ENCODE measurements around the gene MRNIP. TPM values are rescaled to one million over a fixed set of nuclear protein-coding genes. Genes with fewer than 3 reads are reported as not detected.
A peak's percentile ranks its signal among the peaks of the same experiment; 100 is the strongest.
"Not testable (repeated sequence)": the region's sequence is repeated elsewhere in the genome, so short reads cannot be mapped to it uniquely, and the experiment has no call there.

MRNIP gene
- total and polyA plus RNA-seq, 2 experiments from 2014 or later: 28.8 to 57.5 TPM

DNA sequence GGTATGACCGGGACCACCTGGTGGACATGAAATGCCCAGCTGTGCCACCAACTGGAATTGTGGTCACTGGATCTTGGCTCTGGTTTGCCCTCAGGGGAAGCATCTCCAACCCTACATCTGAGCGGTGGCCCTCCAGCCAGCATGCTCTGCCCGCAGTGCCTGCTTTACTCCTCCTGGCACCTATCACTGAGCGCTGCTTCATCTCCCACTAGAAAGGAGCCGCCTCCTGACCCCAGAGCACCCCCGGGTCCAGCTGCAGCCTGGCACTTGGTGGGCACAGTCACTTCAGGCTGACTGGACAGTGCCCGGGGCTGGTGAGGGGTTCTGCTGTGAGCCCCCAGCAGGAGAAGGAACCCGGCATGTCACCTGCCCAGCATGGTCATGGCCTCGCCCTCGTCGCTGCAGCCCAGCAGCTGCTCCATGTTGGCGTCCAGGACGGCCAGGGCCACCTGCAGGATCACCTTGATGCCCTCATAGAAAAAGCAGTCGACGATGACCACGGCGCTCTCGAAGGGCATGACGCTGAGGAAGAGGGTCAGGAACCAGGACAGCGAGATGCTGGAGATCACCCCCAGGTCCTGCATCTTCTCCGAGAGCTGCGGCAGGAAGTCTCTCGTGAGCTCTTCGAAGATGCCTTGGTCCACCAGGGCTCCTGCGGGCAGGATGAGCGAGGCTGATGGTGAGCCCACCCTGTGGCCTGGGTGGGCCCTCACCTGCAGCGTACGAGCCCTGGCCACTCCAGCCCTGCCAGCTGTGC, 16.1 kb upstream of the MRNIP start:
- Histone ChIP-seq H3K36me3 (peaks cover 23% of the 10 kb centered on the region), H3K4me3 (no peak overlapping the region), H3K4me1 (ENCODE audit: low read depth) (peaks cover 12% of the 10 kb centered on the region), H3K27ac (no peak overlapping the region), H3K27me3 (no peaks in the 10 kb centered on the region), H3K9me3 (ENCODE audit: low read depth) (no peaks in the 10 kb centered on the region)
- TF ChIP-seq, protein P1, sequence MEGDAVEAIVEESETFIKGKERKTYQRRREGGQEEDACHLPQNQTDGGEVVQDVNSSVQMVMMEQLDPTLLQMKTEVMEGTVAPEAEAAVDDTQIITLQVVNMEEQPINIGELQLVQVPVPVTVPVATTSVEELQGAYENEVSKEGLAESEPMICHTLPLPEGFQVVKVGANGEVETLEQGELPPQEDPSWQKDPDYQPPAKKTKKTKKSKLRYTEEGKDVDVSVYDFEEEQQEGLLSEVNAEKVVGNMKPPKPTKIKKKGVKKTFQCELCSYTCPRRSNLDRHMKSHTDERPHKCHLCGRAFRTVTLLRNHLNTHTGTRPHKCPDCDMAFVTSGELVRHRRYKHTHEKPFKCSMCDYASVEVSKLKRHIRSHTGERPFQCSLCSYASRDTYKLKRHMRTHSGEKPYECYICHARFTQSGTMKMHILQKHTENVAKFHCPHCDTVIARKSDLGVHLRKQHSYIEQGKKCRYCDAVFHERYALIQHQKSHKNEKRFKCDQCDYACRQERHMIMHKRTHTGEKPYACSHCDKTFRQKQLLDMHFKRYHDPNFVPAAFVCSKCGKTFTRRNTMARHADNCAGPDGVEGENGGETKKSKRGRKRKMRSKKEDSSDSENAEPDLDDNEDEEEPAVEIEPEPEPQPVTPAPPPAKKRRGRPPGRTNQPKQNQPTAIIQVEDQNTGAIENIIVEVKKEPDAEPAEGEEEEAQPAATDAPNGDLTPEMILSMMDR (IDR thresholded peaks at IDR 0.05; ENCODE audit: low read depth, low read length): no peak
- no peak for DNase-seq (ENCODE audit: low read depth in 1 of 2, low spot score in 1 of 2)

- TF ChIP-seq, protein P1 (IDR thresholded peaks at IDR 0.05; ENCODE audit: low read depth, low read length): no peak
- DNase-seq (ENCODE audit: low read depth in 1 of 2, low spot score in 1 of 2): no peak
- H3K36me3 ChIP-seq: peaks cover 23% of the 10 kb centered on the region
- H3K27me3 ChIP-seq: no peaks in the 10 kb centered on the region
- H3K4me1 ChIP-seq (ENCODE audit: low read depth): peaks cover 18% of the 10 kb centered on the region
- no peak overlapping the region for H3K4me3 ChIP-seq
- H3K9me3 ChIP-seq (ENCODE audit: low read depth): no peaks in the 10 kb centered on the region
- H3K27ac ChIP-seq: no peak overlapping the region
Observed at GRCh38 chr5:179874136-179874535, 15.5 kb upstream of the MRNIP start.

DNA sequence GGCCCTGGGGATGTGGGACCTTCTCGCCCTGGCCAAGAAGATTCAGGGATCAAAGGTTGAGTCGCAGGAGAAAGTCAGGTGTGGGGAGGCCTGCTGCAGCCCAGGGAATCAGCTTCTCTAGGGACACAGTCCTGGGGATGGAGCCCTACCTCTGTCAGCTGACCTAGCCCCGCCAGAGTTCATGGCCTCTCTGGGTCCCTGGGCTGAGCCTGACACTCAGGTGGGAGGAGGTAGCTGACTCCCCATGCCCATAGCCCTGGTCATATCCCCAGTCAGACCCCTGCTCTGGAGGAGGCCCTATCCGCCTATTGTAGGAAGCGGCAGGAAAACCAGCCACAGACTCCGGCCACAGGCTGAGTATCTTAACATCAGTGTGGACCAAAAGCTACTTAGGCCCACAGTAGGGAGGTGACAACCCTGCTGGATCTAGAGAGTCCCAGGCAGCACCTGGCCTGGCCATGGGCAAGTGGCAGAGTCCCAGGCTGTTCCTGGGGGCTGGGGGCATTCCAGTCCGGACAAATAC, 15.0 kb upstream of the MRNIP start:
- peaks cover 23% of the 10 kb centered on the region for H3K36me3 ChIP-seq
- H3K4me3 ChIP-seq: no peak overlapping the region
- TF ChIP-seq, protein P1 (IDR thresholded peaks at IDR 0.05; ENCODE audit: low read depth, low read length): no peak
- H3K27ac ChIP-seq: no peak overlapping the region
- peaks cover 23% of the 10 kb centered on the region for H3K4me1 ChIP-seq (ENCODE audit: low read depth)
- no peaks in the 10 kb centered on the region for H3K9me3 ChIP-seq (ENCODE audit: low read depth)
- H3K27me3 ChIP-seq: no peaks in the 10 kb centered on the region
- DNase-seq (ENCODE audit: low read depth in 1 of 2, low spot score in 1 of 2): no peak

GRCh38 chr5:179872828-179873575, 14.4 kb upstream of the MRNIP start:
- TF ChIP-seq, protein P1 (IDR thresholded peaks at IDR 0.05; ENCODE audit: low read depth, low read length): no peak
- Histone ChIP-seq H3K4me1 (ENCODE audit: low read depth) (peaks cover 26% of the 10 kb centered on the region), H3K36me3 (peaks cover 22% of the 10 kb centered on the region), H3K9me3 (ENCODE audit: low read depth) (no peaks in the 10 kb centered on the region), H3K4me3 (no peak overlapping the region), H3K27me3 (no peaks in the 10 kb centered on the region), H3K27ac (no peak overlapping the region)
- no peak for DNase-seq (ENCODE audit: low read depth in 1 of 2, low spot score in 1 of 2)

DNA sequence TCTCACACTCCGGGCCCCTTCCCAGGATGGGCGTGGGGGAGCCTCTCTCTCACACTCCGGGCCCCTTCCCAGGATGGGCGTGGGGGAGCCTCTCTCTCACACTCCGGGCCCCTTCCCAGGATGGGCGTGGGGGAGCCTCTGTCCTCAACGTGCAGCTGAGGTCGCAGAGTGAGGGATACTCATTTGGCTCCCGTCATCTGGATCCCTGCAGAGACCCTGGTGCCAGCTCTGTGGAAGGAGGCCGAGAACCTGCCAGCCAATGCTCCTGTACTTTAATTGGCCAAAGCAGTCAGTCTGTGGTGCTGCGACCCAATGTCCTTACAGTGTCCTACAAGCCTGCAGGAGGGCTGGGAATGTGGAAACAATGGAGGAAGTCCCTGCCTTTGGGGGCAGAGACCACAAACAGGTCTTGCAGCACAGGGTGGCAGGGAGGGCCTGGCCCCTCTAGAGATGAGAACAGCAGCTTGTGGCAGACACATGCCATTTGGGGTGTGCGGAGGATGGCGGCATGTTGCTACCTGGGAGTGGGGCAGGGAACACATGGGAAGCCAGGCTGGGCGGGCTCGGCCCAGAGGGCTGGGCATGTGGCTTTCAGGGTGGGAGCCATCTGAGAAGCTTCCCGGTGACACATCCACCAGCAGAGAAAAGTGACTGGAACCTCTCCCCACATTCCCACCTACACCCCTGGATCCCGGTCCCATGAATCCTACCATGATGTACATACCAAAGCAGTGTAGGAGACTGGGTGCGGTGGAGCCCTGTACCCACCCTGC, 13.6 kb upstream of the MRNIP start:
- Histone ChIP-seq H3K36me3 (peaks cover 23% of the 10 kb centered on the region), H3K4me1 (ENCODE audit: low read depth) (peaks cover 26% of the 10 kb centered on the region), H3K27me3 (no peaks in the 10 kb centered on the region), H3K4me3 (no peak overlapping the region), H3K9me3 (ENCODE audit: low read depth) (no peaks in the 10 kb centered on the region), H3K27ac (no peak overlapping the region)
- no peak for DNase-seq (ENCODE audit: low read depth in 1 of 2, low spot score in 1 of 2)
- TF ChIP-seq, protein P1 (IDR thresholded peaks at IDR 0.05; ENCODE audit: low read depth, low read length): no peak

- not testable (repeated sequence) for DNase-seq (ENCODE audit: low read depth in 1 of 2, low spot score in 1 of 2); H3K27me3 ChIP-seq; H3K9me3 ChIP-seq (ENCODE audit: low read depth); H3K4me3 ChIP-seq
- peaks cover 23% of the 10 kb centered on the region for H3K36me3 ChIP-seq
- peak overlapping the region; percentile 74 for H3K27ac ChIP-seq
- H3K4me1 ChIP-seq (ENCODE audit: low read depth): peaks cover 26% of the 10 kb centered on the region
Observed at GRCh38 chr5:179871533-179871932, 12.9 kb upstream of the MRNIP start.
